SK-N-MC (cell line): ENCODE measurements around the gene INSYN2B.

Experiments
- EZH2 ChIP-seq: fragments of 200-600 bp; sonication (generic); IDR thresholded peaks from one replicate; pipeline ENCODE4 v1.6.1; 2017; ENCODE audit warnings: antibody characterized with exemption
- FOXP2 ChIP-seq: optimal IDR thresholded peaks from 2 replicates; pipeline ENCODE3; 2011; ENCODE audit warnings: mild to moderate bottlenecking, moderate library complexity; ENCODE audit not compliant: insufficient read depth; ENCODE audit errors: extremely low read length, control extremely low read depth
- POLR2AphosphoS5 ChIP-seq: IDR thresholded peaks from 2 replicates; pipeline ENCODE4 v1.6.1; 2012; ENCODE audit warnings: mild to moderate bottlenecking, low read depth, low read length, borderline replicate concordance

DNA sequence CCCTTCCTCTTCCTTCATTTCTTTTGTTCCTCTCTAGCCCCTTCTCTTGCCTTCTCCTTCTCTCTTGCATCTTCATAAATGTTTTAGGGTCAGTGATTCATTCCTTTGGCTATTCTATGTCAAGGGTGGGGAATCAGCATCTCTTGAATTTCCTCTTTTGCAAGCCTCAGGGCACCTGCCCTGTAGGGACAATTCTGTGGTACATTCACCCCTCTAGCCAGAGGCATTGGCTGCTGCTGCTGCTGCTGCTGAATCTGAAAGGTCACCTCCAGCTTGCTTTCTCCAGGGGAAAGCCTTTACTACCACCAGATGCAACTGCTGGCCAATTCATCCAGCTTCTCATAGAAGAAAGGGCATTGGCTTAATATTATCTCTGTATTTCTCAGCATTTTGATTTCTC, 87.3 kb downstream of the INSYN2B start:
- TF ChIP-seq POLR2AphosphoS5 (no peak), FOXP2 (no peak), EZH2 (no peak)
